Cardiac fibroblast (primary cell): ENCODE results near the gene HMCES.

ENCODE experiments used
- DNase-seq, 2 donors: peaks; one replicate each; pipeline versions ENCODE4 v3.0.0 to v3.0.0-alpha.2; 2010; ENCODE audit warnings: low read depth in 2 of 2
- H3K4me3 ChIP-seq, 2 donors: replicated peaks in 1 of 2; 1 replicate in 1 of 2; 2 replicates in 1 of 2; pipeline ENCODE4 v1.5.1; 2011; ENCODE audit warnings: low read depth in 2 of 2, low read length in 2 of 2, mild to moderate bottlenecking in 2 of 2, moderate library complexity in 1 of 2
- TF ChIP-seq, protein P1 (sequence below): IDR thresholded peaks from one replicate; pipeline ENCODE4 v1.5.1; 2011; ENCODE audit warnings: low read depth, mild to moderate bottlenecking, low read length, inconsistent platforms

HMCES gene

DNA sequence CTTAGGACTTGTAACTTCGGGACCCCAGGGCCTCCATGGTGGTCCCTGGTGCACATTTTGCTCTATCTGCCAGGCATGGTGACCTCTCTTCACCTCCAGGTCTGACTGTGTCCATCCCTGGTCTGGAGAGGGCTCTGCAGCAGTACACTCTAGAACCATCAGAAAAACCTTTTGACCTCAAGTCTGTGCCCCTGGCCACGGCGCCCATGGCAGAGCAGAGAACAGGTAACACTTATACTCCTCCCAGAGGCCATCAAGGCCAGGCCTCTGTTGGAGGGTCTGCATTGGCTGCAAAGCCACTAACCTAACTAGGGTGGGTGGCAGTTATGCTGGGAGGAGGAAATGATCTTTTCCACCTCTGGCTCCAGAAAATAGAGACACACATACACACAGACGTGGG is 10.3 kb upstream of the HMCES start:
- TF ChIP-seq, protein P1, sequence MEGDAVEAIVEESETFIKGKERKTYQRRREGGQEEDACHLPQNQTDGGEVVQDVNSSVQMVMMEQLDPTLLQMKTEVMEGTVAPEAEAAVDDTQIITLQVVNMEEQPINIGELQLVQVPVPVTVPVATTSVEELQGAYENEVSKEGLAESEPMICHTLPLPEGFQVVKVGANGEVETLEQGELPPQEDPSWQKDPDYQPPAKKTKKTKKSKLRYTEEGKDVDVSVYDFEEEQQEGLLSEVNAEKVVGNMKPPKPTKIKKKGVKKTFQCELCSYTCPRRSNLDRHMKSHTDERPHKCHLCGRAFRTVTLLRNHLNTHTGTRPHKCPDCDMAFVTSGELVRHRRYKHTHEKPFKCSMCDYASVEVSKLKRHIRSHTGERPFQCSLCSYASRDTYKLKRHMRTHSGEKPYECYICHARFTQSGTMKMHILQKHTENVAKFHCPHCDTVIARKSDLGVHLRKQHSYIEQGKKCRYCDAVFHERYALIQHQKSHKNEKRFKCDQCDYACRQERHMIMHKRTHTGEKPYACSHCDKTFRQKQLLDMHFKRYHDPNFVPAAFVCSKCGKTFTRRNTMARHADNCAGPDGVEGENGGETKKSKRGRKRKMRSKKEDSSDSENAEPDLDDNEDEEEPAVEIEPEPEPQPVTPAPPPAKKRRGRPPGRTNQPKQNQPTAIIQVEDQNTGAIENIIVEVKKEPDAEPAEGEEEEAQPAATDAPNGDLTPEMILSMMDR: no peak
- no peak for DNase-seq
- no peak overlapping the region for H3K4me3 ChIP-seq

DNA sequence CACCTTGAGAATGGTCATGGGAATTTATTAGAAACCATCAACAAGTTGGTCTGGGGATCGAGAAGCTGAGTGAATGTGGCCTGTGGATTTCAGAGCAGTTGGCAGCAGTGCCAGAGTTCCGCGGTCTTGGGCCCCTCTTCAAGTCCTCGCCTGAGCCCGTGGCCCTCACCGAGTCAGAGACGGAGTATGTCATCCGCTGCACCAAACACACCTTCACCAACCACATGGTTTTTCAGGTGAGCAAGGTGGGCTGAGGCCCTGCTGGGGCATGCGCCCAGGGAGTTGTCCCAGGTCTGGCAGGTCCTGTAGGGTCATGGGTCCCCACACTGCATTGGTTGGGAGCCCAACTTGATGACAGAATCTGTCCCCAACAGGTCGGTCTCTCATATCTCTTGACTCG is 7.0 kb upstream of the HMCES start:
- no peak for DNase-seq
- TF ChIP-seq, protein P1: no peak
- no peak overlapping the region for H3K4me3 ChIP-seq

DNA sequence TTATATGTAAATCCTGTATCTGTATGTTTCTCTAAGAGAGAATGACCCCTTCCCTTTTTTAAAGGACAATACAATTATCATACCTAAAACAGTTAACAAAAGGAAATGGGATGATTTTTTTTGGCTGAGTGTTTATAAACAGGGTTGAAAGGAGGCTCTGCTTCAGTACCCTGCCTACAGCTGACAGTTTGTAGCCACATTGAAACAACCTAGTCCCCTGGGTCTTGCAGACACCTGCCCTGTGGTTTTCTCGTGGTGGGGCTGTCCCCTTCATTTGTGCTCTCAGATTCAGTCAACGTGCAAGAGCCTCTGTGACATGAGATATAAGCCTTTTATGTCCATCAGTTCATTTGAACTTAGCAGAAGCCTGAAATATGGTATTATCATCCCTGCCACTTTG is 2.3 kb upstream of the HMCES start:
- TF ChIP-seq, protein P1: no peak
- no peak overlapping the region for H3K4me3 ChIP-seq
- DNase-seq: no peak

DNA sequence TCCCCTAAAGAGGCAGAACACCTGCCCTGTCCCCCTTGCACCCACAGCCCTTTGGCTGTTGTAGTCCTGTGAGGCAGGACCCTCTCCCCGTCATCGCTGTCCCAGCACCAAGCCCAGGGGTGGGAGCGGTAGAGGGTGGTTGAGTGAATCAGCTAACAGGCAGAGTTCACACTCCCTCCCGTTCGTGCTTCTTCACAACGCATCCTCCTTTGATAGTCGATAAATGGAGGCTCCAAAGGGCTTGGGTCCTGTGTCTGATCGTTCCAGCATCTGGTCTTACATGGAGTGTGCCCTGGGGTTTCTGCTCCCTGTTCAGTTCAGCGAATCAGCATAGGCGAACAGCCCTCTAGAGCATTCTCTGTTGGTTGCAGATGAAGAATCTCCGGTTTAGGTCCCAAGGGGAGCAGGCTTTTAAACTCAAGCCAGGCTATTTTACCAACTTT is 820 bp upstream of the HMCES start:
- DNase-seq: peak; percentile 26 to 67
- TF ChIP-seq, protein P1: no peak
- no peak overlapping the region for H3K4me3 ChIP-seq

DNA sequence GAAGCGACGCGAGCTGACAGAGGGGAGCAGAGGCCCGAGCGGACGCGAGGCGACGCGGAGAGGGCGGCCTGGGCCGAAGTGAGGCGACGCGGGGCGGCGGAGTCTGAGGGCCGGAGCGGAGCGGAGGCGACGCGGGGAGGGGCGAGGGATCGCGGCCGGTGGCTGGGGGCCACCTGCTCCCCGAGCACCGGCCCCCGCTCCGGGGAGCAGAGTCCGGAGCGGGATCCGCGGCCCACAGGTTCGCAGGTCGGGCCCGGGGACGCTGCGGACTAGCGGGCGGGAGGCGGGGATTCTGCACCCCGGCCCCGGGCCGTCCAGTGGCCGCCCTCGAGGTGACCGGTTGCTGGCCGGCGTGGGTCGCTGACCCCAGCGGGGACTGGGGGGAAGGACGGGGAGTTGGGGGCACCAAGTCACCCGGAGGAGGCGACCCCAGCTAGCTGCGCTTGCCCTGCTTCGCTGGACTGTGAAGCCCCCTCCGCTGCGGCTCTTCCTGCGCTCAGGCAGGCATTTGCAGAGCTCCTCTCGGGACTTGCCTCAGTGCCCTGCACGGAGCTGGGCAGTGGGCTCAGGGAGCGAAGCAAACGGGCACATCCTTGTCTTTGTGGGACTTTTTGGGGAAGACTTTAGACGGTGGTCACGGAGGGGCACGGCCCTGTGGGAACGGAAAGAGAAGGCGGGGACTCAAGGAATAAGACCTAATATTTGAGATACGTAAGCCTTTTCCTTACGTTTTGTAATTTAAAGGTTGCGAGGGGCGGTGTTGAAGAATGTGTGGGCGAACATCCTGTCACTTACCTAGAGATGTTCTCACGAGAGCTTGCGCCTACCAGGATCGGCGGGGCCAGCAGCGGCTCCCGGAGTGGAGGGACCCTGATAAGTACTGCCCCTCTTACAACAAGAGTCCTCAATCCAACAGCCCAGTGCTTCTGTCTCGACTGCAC is 566 bp downstream of the HMCES start:
- TF ChIP-seq, protein P1: no peak
- peak; percentile 65 to 71 for DNase-seq

DNA sequence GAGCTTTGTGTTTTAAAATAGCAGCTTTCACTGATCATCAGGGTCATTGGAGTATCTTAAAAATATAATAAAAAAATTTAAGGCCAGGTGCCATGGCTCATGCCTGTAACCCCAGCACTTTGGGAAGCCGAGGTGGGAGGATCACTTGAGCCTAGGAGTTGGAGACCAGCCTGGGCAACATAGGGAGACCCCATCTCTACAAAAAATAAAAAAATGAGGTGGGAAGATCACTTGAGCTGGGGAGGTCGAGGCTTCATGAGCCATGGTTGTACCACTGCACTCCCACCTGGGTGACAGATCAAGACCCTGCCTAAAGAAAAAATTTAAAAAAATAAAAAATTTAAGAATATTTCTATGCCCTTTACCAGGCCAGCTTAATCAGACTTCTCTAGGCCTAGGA is 1.5 kb downstream of the HMCES start:
- no peak for DNase-seq
- no peak overlapping the region for H3K4me3 ChIP-seq
- TF ChIP-seq, protein P1: no peak

More for the DNA sequence above, 566 bp downstream of the HMCES start:
- H3K4me3 ChIP-seq: peak overlapping the region; percentile 81 to 83
